Natural killer cell (primary cell): ENCODE measurements around the gene PRTN3. TPM values are rescaled to one million over a fixed set of nuclear protein-coding genes. Genes with fewer than 3 reads are reported as not detected.
"Not testable (repeated sequence)": the region's sequence is repeated elsewhere in the genome, so short reads cannot be mapped to it uniquely, and the experiment has no call there.

Experiments
- ATAC-seq, 3 donors: fragments of 150-1000 bp in 2 of 3; fragments of 200-7000 bp in 1 of 3; cut with Tn5 transposase; 1 replicate in 1 of 3; 2 replicates in 2 of 3; pipeline ENCODE4 v1.10.0; 2021; ENCODE audit warnings: mild to moderate bottlenecking in 2 of 3, moderate library complexity in 2 of 3
- DNase-seq, 2 donors: peaks; one replicate each; pipeline versions ENCODE4 v3.0.0 to v3.0.0-alpha.2; 2013 to 2021; ENCODE audit warnings: mixed read lengths in 1 of 2
- H3K27ac ChIP-seq: one replicate; pipeline ENCODE4 v1.5.1; 2013; ENCODE audit warnings: mild to moderate bottlenecking, low read length
- H3K27me3 ChIP-seq: one replicate; pipeline ENCODE4 v1.6.1; 2013; ENCODE audit warnings: low read length; ENCODE audit not compliant: control insufficient read depth, insufficient read depth
- H3K36me3 ChIP-seq: one replicate; pipeline ENCODE4 v1.6.1; 2013; ENCODE audit warnings: low read length; ENCODE audit not compliant: control insufficient read depth, insufficient read depth
- H3K4me1 ChIP-seq: one replicate; pipeline ENCODE4 v1.6.1; 2013; ENCODE audit warnings: low read length; ENCODE audit not compliant: control insufficient read depth, insufficient read depth
- H3K4me3 ChIP-seq: one replicate; pipeline ENCODE4 v1.5.1; 2013; ENCODE audit warnings: low read length
- H3K9me3 ChIP-seq: one replicate; pipeline ENCODE4 v1.6.1; 2013; ENCODE audit warnings: low read length; ENCODE audit not compliant: control insufficient read depth, insufficient read depth
- H3K27ac Mint-ChIP-seq, 2 donors: one replicate each; pipeline ENCODE4 v1.8.0; 2022; ENCODE audit warnings: mild to moderate bottlenecking in 2 of 2, mixed read lengths in 2 of 2, moderate library complexity in 1 of 2
- H3K27me3 Mint-ChIP-seq, 2 donors: one replicate each; pipeline ENCODE4 v1.8.0; 2022; ENCODE audit warnings: low read depth in 2 of 2, mixed read lengths in 2 of 2
- H3K36me3 Mint-ChIP-seq: one replicate; pipeline ENCODE4 v1.8.0; 2022; ENCODE audit warnings: mixed read lengths
- H3K4me1 Mint-ChIP-seq, 2 donors: one replicate each; pipeline ENCODE4 v1.8.0; 2022; ENCODE audit warnings: mixed read lengths in 2 of 2
- H3K4me3 Mint-ChIP-seq: one replicate; pipeline ENCODE4 v1.8.0; 2022; ENCODE audit warnings: mild to moderate bottlenecking, moderate library complexity, mixed read lengths
- H3K9me3 Mint-ChIP-seq, 2 donors: one replicate each; pipeline ENCODE4 v1.8.0; 2022; ENCODE audit warnings: mixed read lengths in 2 of 2
- CTCF ChIP-seq: fragments of 200-600 bp; IDR thresholded peaks from one replicate; pipeline ENCODE4 v1.8.0; 2022; ENCODE audit warnings: antibody characterized with exemption
- WGBS: methylation state at CpG from one replicate; pipeline ENCODE4 v1.1.7; 2013; ENCODE audit warnings: missing lambda C conversion rate; ENCODE audit not compliant: insufficient coverage; 5-methylcytosine and 5-hydroxymethylcytosine counted together
- intact Hi-C: fragments of 100-400 bp; cut with micrococcal nuclease; formaldehyde crosslinking; loops from one replicate; pipeline ENCODE4 v1.14.2; 2022
- total RNA-seq, 4 donors: library from RNA; stranded (reverse); fragments of 120-200 nt in 1 of 4; gene quantifications; one replicate each; pipeline versions ENCODE4 v1.2.3 to v1.2.4, GENCODE V29; 2013 to 2022

The PRTN3 gene
- total RNA-seq, 3 donors from 2014 or later (not counting 1 experiment from before 2014, with no cell fraction given), result 0.36 to 0.73 TPM; not detected in 1

GRCh38 chr19:878751-879561 is 38.2 kb downstream of the PRTN3 start:
- H3K36me3 ChIP-seq, result peaks cover 32% of the 10 kb centered on the region
- ATAC-seq, H3K9me3 ChIP-seq, H3K4me3 Mint-ChIP-seq, H3K36me3 Mint-ChIP-seq, H3K27ac ChIP-seq, H3K27ac Mint-ChIP-seq, H3K9me3 Mint-ChIP-seq, H3K4me1 ChIP-seq, intact Hi-C loops, H3K4me1 Mint-ChIP-seq, H3K4me3 ChIP-seq, DNase-seq, H3K27me3 ChIP-seq, H3K27me3 Mint-ChIP-seq: not testable (repeated sequence)
- 90% methylated on average over 20 of the region's 24 CpGs for WGBS

GRCh38 chr19:879711-880438 is 39.1 kb downstream of the PRTN3 start:
- intact Hi-C loops, result no loop called here
- H3K9me3 ChIP-seq, result no peaks in the 10 kb centered on the region
- no peak for TF ChIP-seq CTCF
- H3K4me1 ChIP-seq, result no peaks in the 10 kb centered on the region
- 94% methylated on average over 37 of the region's 37 CpGs for WGBS
- Mint-ChIP-seq H3K36me3 (no peaks in the 10 kb centered on the region), H3K9me3 (no peaks in the 10 kb centered on the region), H3K4me3 (no peak overlapping the region), H3K27me3 (no peaks in the 10 kb centered on the region), H3K27ac (no peak overlapping the region), H3K4me1 (no peaks in the 10 kb centered on the region)
- H3K36me3 ChIP-seq, result peaks cover 41% of the 10 kb centered on the region
- ATAC-seq (no peak), DNase-seq (no peak)
- H3K4me3 ChIP-seq, result no peak overlapping the region
- no peaks in the 10 kb centered on the region for H3K27me3 ChIP-seq
- no peak overlapping the region for H3K27ac ChIP-seq

GRCh38 chr19:881385-882071 is 40.7 kb downstream of the PRTN3 start:
- H3K36me3 ChIP-seq, result peaks cover 53% of the 10 kb centered on the region
- H3K9me3 ChIP-seq, result no peaks in the 10 kb centered on the region
- H3K27me3 ChIP-seq, result no peaks in the 10 kb centered on the region
- H3K4me1 ChIP-seq, result peaks cover 3% of the 10 kb centered on the region
- no peaks in the 10 kb centered on the region for H3K36me3 Mint-ChIP-seq
- H3K27ac ChIP-seq, result no peak overlapping the region
- H3K27ac Mint-ChIP-seq, result no peak overlapping the region
- DNase-seq (no peak), ATAC-seq (no peak)
- H3K4me3 ChIP-seq, result no peak overlapping the region
- no peaks in the 10 kb centered on the region for H3K4me1 Mint-ChIP-seq
- H3K4me3 Mint-ChIP-seq, result no peak overlapping the region
- 97% methylated on average over 34 of the region's 34 CpGs for WGBS
- no peaks in the 10 kb centered on the region for H3K9me3 Mint-ChIP-seq
- TF ChIP-seq CTCF, result no peak
- H3K27me3 Mint-ChIP-seq, result no peaks in the 10 kb centered on the region
- intact Hi-C loops, result no loop called here
